Uterus (tissue), 2 donors: Measurements from ENCODE around the gene DTX4.

Experiments used
- POLR2A ChIP-seq, 2 donors: fragments of 450-650 bp; IDR thresholded peaks; one replicate each; pipeline ENCODE4 v1.6.1; 2016; ENCODE audit warnings: antibody characterized with exemption in 2 of 2, mild to moderate bottlenecking in 1 of 2, moderate library complexity in 1 of 2
- TF ChIP-seq, protein P1 (sequence below), 4 experiments: fragments of 200-600 bp in 2 of 4; fragments of 450-650 bp in 2 of 4; sonication (generic) in 2 of 4; IDR thresholded peaks; one replicate each; pipeline ENCODE4 v1.5.1; 2016 to 2019; ENCODE audit warnings: antibody characterized with exemption in 4 of 4, mild to moderate bottlenecking in 2 of 4, moderate library complexity in 1 of 4

GRCh38 chr11:59175091-59175501 lies 3.2 kb downstream of the DTX4 start:
- TF ChIP-seq, protein P1, sequence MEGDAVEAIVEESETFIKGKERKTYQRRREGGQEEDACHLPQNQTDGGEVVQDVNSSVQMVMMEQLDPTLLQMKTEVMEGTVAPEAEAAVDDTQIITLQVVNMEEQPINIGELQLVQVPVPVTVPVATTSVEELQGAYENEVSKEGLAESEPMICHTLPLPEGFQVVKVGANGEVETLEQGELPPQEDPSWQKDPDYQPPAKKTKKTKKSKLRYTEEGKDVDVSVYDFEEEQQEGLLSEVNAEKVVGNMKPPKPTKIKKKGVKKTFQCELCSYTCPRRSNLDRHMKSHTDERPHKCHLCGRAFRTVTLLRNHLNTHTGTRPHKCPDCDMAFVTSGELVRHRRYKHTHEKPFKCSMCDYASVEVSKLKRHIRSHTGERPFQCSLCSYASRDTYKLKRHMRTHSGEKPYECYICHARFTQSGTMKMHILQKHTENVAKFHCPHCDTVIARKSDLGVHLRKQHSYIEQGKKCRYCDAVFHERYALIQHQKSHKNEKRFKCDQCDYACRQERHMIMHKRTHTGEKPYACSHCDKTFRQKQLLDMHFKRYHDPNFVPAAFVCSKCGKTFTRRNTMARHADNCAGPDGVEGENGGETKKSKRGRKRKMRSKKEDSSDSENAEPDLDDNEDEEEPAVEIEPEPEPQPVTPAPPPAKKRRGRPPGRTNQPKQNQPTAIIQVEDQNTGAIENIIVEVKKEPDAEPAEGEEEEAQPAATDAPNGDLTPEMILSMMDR (IDR thresholded peaks at IDR 0.05): no peak
- no peak for TF ChIP-seq POLR2A (IDR thresholded peaks at IDR 0.05)
